GM18867 (cell line): ENCODE results near the gene PUM1.

Experiments
- ATAC-seq: cut with Tn5 transposase; IDR thresholded peaks from one replicate; pipeline ENCODE4 v1.9.1; 2021; ENCODE audit warnings: mild to moderate bottlenecking, moderate library complexity; ENCODE audit not compliant: unreplicated experiment

Gene PUM1

GRCh38 chr1:30895944-30896660, 169.4 kb downstream of the PUM1 start:
- ATAC-seq, result no peak

- ATAC-seq, result no peak
Measured at GRCh38 chr1:30895382-30895943, 170.1 kb downstream of the PUM1 start.

GRCh38 chr1:30894508-30894973, 171.0 kb downstream of the PUM1 start:
- ATAC-seq, result no peak

- ATAC-seq, result no peak
Measured at GRCh38 chr1:30893776-30894507, 171.6 kb downstream of the PUM1 start.

- ATAC-seq, result no peak
Measured at GRCh38 chr1:30892671-30893073, 172.8 kb downstream of the PUM1 start.

- ATAC-seq, result no peak
Measured at GRCh38 chr1:30891227-30891552, 174.3 kb downstream of the PUM1 start.

GRCh38 chr1:30890502-30891226, 174.9 kb downstream of the PUM1 start:
- ATAC-seq, result no peak

- ATAC-seq, result no peak
Measured at GRCh38 chr1:30889511-30889910, 176.0 kb downstream of the PUM1 start.

- no peak for ATAC-seq
Measured at GRCh38 chr1:30888975-30889374, 176.5 kb downstream of the PUM1 start.

- no peak for ATAC-seq
Measured at GRCh38 chr1:30888391-30888790, 177.1 kb downstream of the PUM1 start.

- ATAC-seq, result no peak
Measured at GRCh38 chr1:30887485-30888315, 177.8 kb downstream of the PUM1 start.

- ATAC-seq, result no peak
Measured at GRCh38 chr1:30886710-30887428, 178.6 kb downstream of the PUM1 start.

GRCh38 chr1:30885570-30886522, 179.7 kb downstream of the PUM1 start:
- ATAC-seq, result no peak

GRCh38 chr1:30884723-30885122, 180.8 kb downstream of the PUM1 start:
- no peak for ATAC-seq

- ATAC-seq, result no peak
Measured at GRCh38 chr1:30883389-30884172, 181.9 kb downstream of the PUM1 start.

- no peak for ATAC-seq
Measured at GRCh38 chr1:30882678-30883388, 182.7 kb downstream of the PUM1 start.
